ENCODE data around the gene IFT20. TPM values are rescaled to one million over a fixed set of nuclear protein-coding genes. Genes with fewer than 3 reads are reported as not detected.
A peak's percentile ranks its signal among the peaks of the same experiment; 100 is the strongest.

IFT20 gene
- total RNA-seq, 4 donors from 2014 or later, result 7.2 to 46.0 (median 32.4) TPM

GRCh38 chr17:28324781-28325180 lies 10.5 kb downstream of the IFT20 start:
- intact Hi-C loops (cut with DNase I; ENCODE audit: low total_unique reads) (no loop called here), in situ Hi-C loops (cut with MboI; ENCODE audit: low pct_ligation_motif_present in 1 of 4, low pct_unique_long_range_greater_than_20kb in 1 of 4, low sequenced_read_pairs in 3 of 4) (no loop called here)
- no peaks in the 10 kb centered on the region for H3K9me3 ChIP-seq
- no peak overlapping the region for H3K4me3 ChIP-seq
- WGBS, 2 donors (ENCODE audit: low coverage in 1 of 2), result 83 to 87% methylated on average over 3 of the region's 3 CpGs
- no peak for TF ChIP-seq POLR2A (IDR thresholded peaks at IDR 0.05)
- TF ChIP-seq CTCF (IDR thresholded peaks at IDR 0.05), result no peak
- no peak for TF ChIP-seq POLR2AphosphoS5 (IDR thresholded peaks at IDR 0.05)
- TF ChIP-seq EP300 (IDR thresholded peaks at IDR 0.05; ENCODE audit: low read depth), result no peak
- H3K27ac ChIP-seq, result no peak overlapping the region
- H3K36me3 ChIP-seq, result peaks cover 0 to 17% (median 6%) of the 10 kb centered on the region in 4 donors
- H3K27me3 ChIP-seq, result no peaks in the 10 kb centered on the region
- DNase-seq, result no peak
- peaks cover 0 to 31% (median 9%) of the 10 kb centered on the region in 4 donors for H3K4me1 ChIP-seq

GRCh38 chr17:28324267-28324745 lies 11.0 kb downstream of the IFT20 start:
- TF ChIP-seq CTCF (IDR thresholded peaks at IDR 0.05), result no peak
- TF ChIP-seq POLR2AphosphoS5 (IDR thresholded peaks at IDR 0.05), result no peak
- TF ChIP-seq POLR2A (IDR thresholded peaks at IDR 0.05), result no peak
- no peak for TF ChIP-seq EP300 (IDR thresholded peaks at IDR 0.05; ENCODE audit: low read depth)
- Histone ChIP-seq H3K27ac (no peak overlapping the region), H3K36me3 (peaks cover 0 to 14% (median 6%) of the 10 kb centered on the region in 4 donors), H3K9me3 (no peaks in the 10 kb centered on the region), H3K4me1 (peaks cover 0 to 36% (median 14%) of the 10 kb centered on the region in 4 donors), H3K27me3 (no peaks in the 10 kb centered on the region), H3K4me3 (no peak overlapping the region)
- in situ Hi-C loops (cut with MboI; ENCODE audit: low pct_ligation_motif_present in 1 of 4, low pct_unique_long_range_greater_than_20kb in 1 of 4, low sequenced_read_pairs in 3 of 4) (no loop called here), intact Hi-C loops (cut with DNase I; ENCODE audit: low total_unique reads) (no loop called here)
- 81 to 85% methylated on average over 2 to 5 of the region's 5 CpGs for WGBS, 2 donors (ENCODE audit: low coverage in 1 of 2)
- DNase-seq, result no peak

GRCh38 chr17:28320215-28321061 lies 14.8 kb downstream of the IFT20 start:
- Histone ChIP-seq H3K27ac (peak overlapping the region in 3 of 4 donors; percentile 69 to 82 (median 80)), H3K27me3 (no peaks in the 10 kb centered on the region), H3K36me3 (no peaks in the 10 kb centered on the region), H3K4me1 (peaks cover 7 to 34% (median 20%) of the 10 kb centered on the region in 4 donors), H3K9me3 (no peaks in the 10 kb centered on the region), H3K4me3 (peak overlapping the region in 3 of 4 donors; percentile 54 to 64 (median 59))
- in situ Hi-C loops (cut with MboI; ENCODE audit: low pct_ligation_motif_present in 1 of 4, low pct_unique_long_range_greater_than_20kb in 1 of 4, low sequenced_read_pairs in 3 of 4), result no loop called here
- intact Hi-C loops (cut with DNase I; ENCODE audit: low total_unique reads), result no loop called here
- WGBS, 2 donors (ENCODE audit: low coverage in 1 of 2), result 52 to 59% methylated on average over 6 to 8 of the region's 8 CpGs
- DNase-seq, result no peak
- TF ChIP-seq EP300 (IDR thresholded peaks at IDR 0.05; ENCODE audit: low read depth) (no peak), POLR2AphosphoS5 (IDR thresholded peaks at IDR 0.05) (no peak)

- WGBS, 2 donors (ENCODE audit: low coverage in 1 of 2), result 3 to 4% methylated on average over 5 to 7 of the region's 7 CpGs
Observed at GRCh38 chr17:28319598-28319935, 15.7 kb downstream of the IFT20 start.

More at GRCh38 chr17:28319598-28319935, 15.7 kb downstream of the IFT20 start:
- Histone ChIP-seq H3K9me3 (no peaks in the 10 kb centered on the region), H3K27me3 (no peaks in the 10 kb centered on the region), H3K4me3 (peak overlapping the region; percentile 50 to 64 (median 56)), H3K4me1 (peaks cover 7 to 28% (median 19%) of the 10 kb centered on the region in 4 donors), H3K27ac (peak overlapping the region; percentile 69 to 82 (median 80)), H3K36me3 (no peaks in the 10 kb centered on the region)
- no peak for TF ChIP-seq POLR2AphosphoS5 (IDR thresholded peaks at IDR 0.05)
- no peak for TF ChIP-seq CTCF (IDR thresholded peaks at IDR 0.05)
- TF ChIP-seq POLR2A (IDR thresholded peaks at IDR 0.05), result no peak
- no peak for TF ChIP-seq EP300 (IDR thresholded peaks at IDR 0.05; ENCODE audit: low read depth)
- in situ Hi-C loops (cut with MboI; ENCODE audit: low pct_ligation_motif_present in 1 of 4, low pct_unique_long_range_greater_than_20kb in 1 of 4, low sequenced_read_pairs in 3 of 4), result no loop called here
- DNase-seq, result no peak
- intact Hi-C loops (cut with DNase I; ENCODE audit: low total_unique reads), result no loop called here
